Smooth muscle cell of the umbilical artery (primary cell): ENCODE results near the gene ATP7A. TPM values are rescaled to one million over a fixed set of nuclear protein-coding genes. Genes with fewer than 3 reads are reported as not detected.

Experiments used
- total RNA-seq: library from RNA; depleted of rRNA; stranded (reverse); fragments of >200 nt; gene quantifications from 2 replicates; pipeline ENCODE4 v1.2.3, GENCODE V29; 2014

ATP7A gene
- 16.3 and 17.8 TPM in 2 replicates for total RNA-seq

GRCh38 chrX:77910108-77910840 is at the start of gene ATP7A:
Gene ATP7A, plus strand, starts transcription at chrX:77910693. Its CDS starts 60,949 bp downstream, at chrX:77971642.

GRCh38 chrX:77894921-77895886 is 15.3 kb upstream of the ATP7A start, which contains the start of gene MAGT1:
Gene MAGT1, minus strand, starts transcription at chrX:77895435. Its CDS starts 25 bp downstream, at chrX:77895410.

GRCh38 chrX:77899081-77899828 is 11.2 kb upstream of the ATP7A start, which contains the start of gene COX7B:
Gene COX7B, plus strand, starts transcription at chrX:77899468. Its CDS starts 86 bp downstream, at chrX:77899554.

GRCh38 chrX:77969538-77969937 is 59.0 kb downstream of the ATP7A start, which contains the start of gene PGAM4:
Gene PGAM4, minus strand, starts transcription at chrX:77969638. Its CDS starts 0 bp downstream, at chrX:77969638.

Other genes with a start within 250 kb of the ATP7A start
- 68.0 and 101 TPM in 2 replicates for gene ATRX, start 124.5 kb upstream of the ATP7A start, total RNA-seq
- gene MAGT1, start 15.3 kb upstream of the ATP7A start, total RNA-seq: 133 and 172 TPM in 2 replicates
- gene COX7B, start 11.2 kb upstream of the ATP7A start, total RNA-seq: 181 and 363 TPM in 2 replicates
- gene PGAM4, start 58.9 kb downstream of the ATP7A start, total RNA-seq: 0.30 TPM in 1 of 2 replicates, not detected in the other
- gene PGK1, start 193.6 kb downstream of the ATP7A start, total RNA-seq: 548 and 831 TPM in 2 replicates
- gene TAF9B, start 229.0 kb downstream of the ATP7A start, total RNA-seq: 5.9 and 9.5 TPM in 2 replicates